ENCODE data around the gene CACFD1. TPM values are rescaled to one million over a fixed set of nuclear protein-coding genes. Genes with fewer than 3 reads are reported as not detected.

The CACFD1 gene
- total RNA-seq, 1 experiment from 2014 or later = 7.5 TPM

DNA sequence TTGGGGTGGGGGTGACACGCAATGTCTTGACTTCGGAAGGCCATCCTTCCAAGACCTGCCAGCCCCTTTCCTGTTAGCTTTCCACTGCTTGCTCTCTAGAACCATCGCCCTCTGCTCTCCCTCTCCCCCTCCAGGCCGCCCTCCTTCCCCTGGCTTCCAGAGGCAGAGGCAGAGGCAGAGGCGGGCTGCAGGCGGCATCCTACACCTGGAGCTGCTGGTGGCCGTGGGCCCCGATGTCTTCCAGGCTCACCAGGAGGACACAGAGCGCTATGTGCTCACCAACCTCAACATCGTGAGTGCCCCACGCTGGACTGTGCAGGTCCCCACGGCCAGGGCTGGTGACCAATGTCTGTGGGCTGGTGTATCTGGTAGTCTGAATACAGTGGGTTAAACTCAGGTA, 35.6 kb upstream of the CACFD1 start:
- no peak overlapping the region for H3K9ac ChIP-seq (ENCODE audit: low read length)
- H3K9me3 ChIP-seq (ENCODE audit: low read length) = no peaks in the 10 kb centered on the region
- POLR2A ChIA-PET (ENCODE audit: unreplicated experiment) = no interaction called here
- no peak for ATAC-seq
- no peaks in the 10 kb centered on the region for H3K9me2 ChIP-seq (replicated peaks; ENCODE audit: low read length)
- H3K27me3 ChIP-seq (ENCODE audit: low read length) = no peaks in the 10 kb centered on the region
- no peaks in the 10 kb centered on the region for H4K20me1 ChIP-seq (ENCODE audit: low read length)
- no peaks in the 10 kb centered on the region for H3K79me2 ChIP-seq (ENCODE audit: low read length)
- H3K4me3 ChIP-seq (ENCODE audit: low read length) = no peak overlapping the region
- intact Hi-C loops (cut with micrococcal nuclease) = no loop called here
- H2AFZ ChIP-seq (ENCODE audit: low read length) = no peak overlapping the region
- H3K36me3 ChIP-seq (ENCODE audit: low read depth, low read length) = no peaks in the 10 kb centered on the region
- BruUV-seq (replicated peaks) = no TSS peak
- CTCF ChIA-PET = no interaction called here
- H3K27ac ChIP-seq (ENCODE audit: low read length) = no peak overlapping the region
- H3F3A ChIP-seq (ENCODE audit: low read length, unreplicated experiment) = no peaks in the 10 kb centered on the region
- no peak for DNase-seq
- H3K4me1 ChIP-seq (ENCODE audit: insufficient read depth, low read length) = no peaks in the 10 kb centered on the region
- TF ChIP-seq, protein P1, sequence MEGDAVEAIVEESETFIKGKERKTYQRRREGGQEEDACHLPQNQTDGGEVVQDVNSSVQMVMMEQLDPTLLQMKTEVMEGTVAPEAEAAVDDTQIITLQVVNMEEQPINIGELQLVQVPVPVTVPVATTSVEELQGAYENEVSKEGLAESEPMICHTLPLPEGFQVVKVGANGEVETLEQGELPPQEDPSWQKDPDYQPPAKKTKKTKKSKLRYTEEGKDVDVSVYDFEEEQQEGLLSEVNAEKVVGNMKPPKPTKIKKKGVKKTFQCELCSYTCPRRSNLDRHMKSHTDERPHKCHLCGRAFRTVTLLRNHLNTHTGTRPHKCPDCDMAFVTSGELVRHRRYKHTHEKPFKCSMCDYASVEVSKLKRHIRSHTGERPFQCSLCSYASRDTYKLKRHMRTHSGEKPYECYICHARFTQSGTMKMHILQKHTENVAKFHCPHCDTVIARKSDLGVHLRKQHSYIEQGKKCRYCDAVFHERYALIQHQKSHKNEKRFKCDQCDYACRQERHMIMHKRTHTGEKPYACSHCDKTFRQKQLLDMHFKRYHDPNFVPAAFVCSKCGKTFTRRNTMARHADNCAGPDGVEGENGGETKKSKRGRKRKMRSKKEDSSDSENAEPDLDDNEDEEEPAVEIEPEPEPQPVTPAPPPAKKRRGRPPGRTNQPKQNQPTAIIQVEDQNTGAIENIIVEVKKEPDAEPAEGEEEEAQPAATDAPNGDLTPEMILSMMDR (conservative IDR thresholded peaks at IDR 0.05; ENCODE audit: low read depth, low read length) = no peak
- no peak for TF ChIP-seq EZH2 (IDR thresholded peaks at IDR 0.05; ENCODE audit: low read length, unreplicated experiment)
- no peak for TF ChIP-seq EZH2phosphoT487 (IDR thresholded peaks at IDR 0.05; ENCODE audit: borderline replicate concordance, low read length)
- H3K4me2 ChIP-seq (ENCODE audit: low read length) = no peak overlapping the region

DNA sequence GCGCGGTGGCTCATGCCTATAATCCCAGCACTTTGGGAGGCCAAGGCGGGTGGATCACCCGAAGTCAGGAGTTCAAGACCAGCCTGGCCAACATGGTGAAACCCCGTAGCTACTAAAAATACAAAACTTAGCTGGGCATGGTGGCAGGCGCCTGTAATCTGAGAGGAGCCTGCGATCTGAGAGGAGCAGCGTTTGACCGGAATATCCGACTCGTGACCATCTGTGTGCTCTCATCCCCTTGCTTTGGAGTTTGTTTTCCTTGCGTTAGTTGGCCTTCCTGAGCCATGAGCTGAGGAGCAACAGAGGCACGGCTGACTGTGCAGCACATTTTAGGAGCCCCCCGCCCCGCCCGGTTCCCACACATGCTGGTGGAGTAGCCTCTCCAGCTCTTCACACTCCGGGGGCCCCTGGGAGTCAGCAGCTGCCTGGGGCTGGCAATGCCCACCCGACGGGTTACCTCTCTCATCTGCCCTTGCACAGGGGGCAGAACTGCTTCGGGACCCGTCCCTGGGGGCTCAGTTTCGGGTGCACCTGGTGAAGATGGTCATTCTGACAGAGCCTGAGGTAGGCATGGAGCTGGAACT, 34.6 kb upstream of the CACFD1 start:
- Histone ChIP-seq H2AFZ (ENCODE audit: low read length) (no peak overlapping the region), H3K27ac (ENCODE audit: low read length) (no peak overlapping the region), H3K36me3 (ENCODE audit: low read depth, low read length) (no peaks in the 10 kb centered on the region), H4K20me1 (ENCODE audit: low read length) (no peaks in the 10 kb centered on the region), H3K9me3 (ENCODE audit: low read length) (no peaks in the 10 kb centered on the region), H3K27me3 (ENCODE audit: low read length) (no peaks in the 10 kb centered on the region), H3K4me1 (ENCODE audit: insufficient read depth, low read length) (no peaks in the 10 kb centered on the region), H3K4me2 (ENCODE audit: low read length) (no peak overlapping the region), H3K4me3 (ENCODE audit: low read length) (no peak overlapping the region), H3K9me2 (replicated peaks; ENCODE audit: low read length) (no peaks in the 10 kb centered on the region), H3F3A (ENCODE audit: low read length, unreplicated experiment) (no peaks in the 10 kb centered on the region), H3K9ac (ENCODE audit: low read length) (no peak overlapping the region), H3K79me2 (ENCODE audit: low read length) (no peaks in the 10 kb centered on the region)
- no TSS peak for BruUV-seq (replicated peaks)
- DNase-seq = no peak
- ChIA-PET POLR2A (ENCODE audit: unreplicated experiment) (no interaction called here), CTCF (no interaction called here)
- TF ChIP-seq, protein P1 (conservative IDR thresholded peaks at IDR 0.05; ENCODE audit: low read depth, low read length) = no peak
- TF ChIP-seq EZH2 (IDR thresholded peaks at IDR 0.05; ENCODE audit: low read length, unreplicated experiment) = no peak
- TF ChIP-seq EZH2phosphoT487 (IDR thresholded peaks at IDR 0.05; ENCODE audit: borderline replicate concordance, low read length) = no peak
- ATAC-seq = no peak
- intact Hi-C loops (cut with micrococcal nuclease) = no loop called here

DNA sequence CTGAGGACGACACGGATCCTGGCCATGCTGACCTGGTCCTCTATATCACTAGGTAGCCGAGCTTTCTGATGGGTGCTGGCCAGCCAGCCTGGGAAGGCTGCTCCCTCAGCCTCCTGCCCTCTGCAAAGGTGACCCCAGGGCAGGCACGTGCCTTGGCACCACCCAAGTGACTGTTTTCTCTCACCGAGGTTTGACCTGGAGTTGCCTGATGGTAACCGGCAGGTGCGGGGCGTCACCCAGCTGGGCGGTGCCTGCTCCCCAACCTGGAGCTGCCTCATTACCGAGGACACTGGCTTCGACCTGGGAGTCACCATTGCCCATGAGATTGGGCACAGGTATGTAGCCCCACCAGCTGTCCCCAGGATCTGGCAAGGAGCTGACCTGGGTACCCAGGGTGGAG, 33.8 kb upstream of the CACFD1 start:
- no peak for DNase-seq
- ChIA-PET POLR2A (ENCODE audit: unreplicated experiment) (no interaction called here), CTCF (no interaction called here)
- Histone ChIP-seq H3K9me2 (replicated peaks; ENCODE audit: low read length) (no peaks in the 10 kb centered on the region), H3K9ac (ENCODE audit: low read length) (no peak overlapping the region), H2AFZ (ENCODE audit: low read length) (no peak overlapping the region), H3K4me3 (ENCODE audit: low read length) (no peak overlapping the region), H3K27ac (ENCODE audit: low read length) (no peak overlapping the region), H3K27me3 (ENCODE audit: low read length) (no peaks in the 10 kb centered on the region), H3K4me1 (ENCODE audit: insufficient read depth, low read length) (no peaks in the 10 kb centered on the region), H3K79me2 (ENCODE audit: low read length) (no peaks in the 10 kb centered on the region), H3F3A (ENCODE audit: low read length, unreplicated experiment) (no peaks in the 10 kb centered on the region), H3K9me3 (ENCODE audit: low read length) (no peaks in the 10 kb centered on the region), H3K36me3 (ENCODE audit: low read depth, low read length) (no peaks in the 10 kb centered on the region), H3K4me2 (ENCODE audit: low read length) (no peak overlapping the region), H4K20me1 (ENCODE audit: low read length) (no peaks in the 10 kb centered on the region)
- TF ChIP-seq, protein P1 (conservative IDR thresholded peaks at IDR 0.05; ENCODE audit: low read depth, low read length) = no peak
- TF ChIP-seq EZH2 (IDR thresholded peaks at IDR 0.05; ENCODE audit: low read length, unreplicated experiment) (no peak), EZH2phosphoT487 (IDR thresholded peaks at IDR 0.05; ENCODE audit: borderline replicate concordance, low read length) (no peak)
- no peak for ATAC-seq
- BruUV-seq (replicated peaks) = no TSS peak
- intact Hi-C loops (cut with micrococcal nuclease) = no loop called here
